Spleen (tissue), 7 donors: ENCODE measurements around the gene CDC42BPA.

ENCODE experiments used
- CTCF ChIP-seq, 11 experiments: fragments of 200-600 bp in 7 of 11; fragments of 450-650 bp in 4 of 11; sonication (generic) in 4 of 11; IDR thresholded peaks in 8 of 11; conservative IDR thresholded peaks in 3 of 11; 1 replicate in 7 of 11; 2 replicates in 4 of 11; pipeline versions ENCODE4 v1.4.0 to v1.8.0; 2016 to 2021; ENCODE audit warnings: antibody characterized with exemption in 11 of 11, inconsistent platforms in 4 of 11, mild to moderate bottlenecking in 1 of 11
- POLR2AphosphoS5 ChIP-seq, 3 donors: sonication (generic); formaldehyde crosslinking; IDR thresholded peaks; one replicate each; pipeline ENCODE4 v1.5.1; 2017; ENCODE audit warnings: antibody characterized with exemption in 3 of 3
- donor health status: DM: no; HTN: no; CAD: no; lungs with moderate emphysema.
- donor health status: DM: no; HTN: no; CAD: no.
- donor health status: DM: no; HTN: no; CAD: no.

GRCh38 chr1:227300682-227301081 lies 17.6 kb downstream of the CDC42BPA start:
- no peak for TF ChIP-seq POLR2AphosphoS5 (IDR thresholded peaks at IDR 0.05)
- no peak for TF ChIP-seq CTCF (IDR thresholded peaks at IDR 0.05 in 8 of 11, conservative IDR thresholded peaks at IDR 0.05 in 3 of 11)
